Heart right ventricle (tissue), 16 donors: ENCODE data around the gene GLO1. TPM values are rescaled to one million over a fixed set of nuclear protein-coding genes. Genes with fewer than 3 reads are reported as not detected.

Experiments used
- ATAC-seq, 8 donors: fragments of 200-7000 bp; cut with Tn5 transposase; one replicate each; pipeline ENCODE4 v1.9.1; 2020; ENCODE audit warnings: mild to moderate bottlenecking in 8 of 8, moderate library complexity in 8 of 8, moderate number of reproducible peaks in 1 of 8
- DNase-seq, 2 donors: peaks; one replicate each; pipeline ENCODE4 v3.0.0-alpha.2; 2020
- H3K27ac ChIP-seq, 10 donors: fragments of 200-600 bp; sonication (generic) in 2 of 10; one replicate each; pipeline versions ENCODE4 v1.5.0 to v1.8.0; 2020 to 2022; ENCODE audit warnings: mild to moderate bottlenecking in 3 of 10
- H3K27me3 ChIP-seq, 7 donors: fragments of 200-600 bp; one replicate each; pipeline ENCODE4 v1.8.0; 2021 to 2022; ENCODE audit warnings: mild to moderate bottlenecking in 2 of 7
- H3K36me3 ChIP-seq, 9 donors: fragments of 200-600 bp; sonication (generic) in 1 of 9; one replicate each; pipeline versions ENCODE4 v1.5.0 to v1.8.0; 2020 to 2022; ENCODE audit warnings: mild to moderate bottlenecking in 2 of 9
- H3K4me1 ChIP-seq, 9 donors: fragments of 200-600 bp; sonication (generic) in 1 of 9; one replicate each; pipeline versions ENCODE4 v1.5.0 to v1.8.0; 2020 to 2022; ENCODE audit warnings: mild to moderate bottlenecking in 4 of 9
- H3K4me3 ChIP-seq, 10 donors: fragments of 200-600 bp; sonication (generic) in 2 of 10; one replicate each; pipeline versions ENCODE4 v1.5.0 to v1.8.0; 2020 to 2022; ENCODE audit warnings: mild to moderate bottlenecking in 7 of 10, moderate library complexity in 2 of 10
- H3K9me3 ChIP-seq, 11 donors: fragments of 200-600 bp in 10 of 11; sonication (generic) in 2 of 11; one replicate each; pipeline versions ENCODE4 v1.5.0 to v1.8.0; 2013 to 2022; ENCODE audit warnings: mild to moderate bottlenecking in 2 of 11, control low read depth in 1 of 11, moderate library complexity in 1 of 11
- WGBS, 2 donors: extraction: QIAGEN DNeasy Blood & Tissue Kit; methylation state at CpG; one replicate each; pipeline ENCODE4 v1.1.7; 2013; ENCODE audit warnings: inconsistent platforms in 1 of 2; 5-methylcytosine and 5-hydroxymethylcytosine counted together
- intact Hi-C, 10 donors: fragments of 100-400 bp; cut with DNase I; formaldehyde crosslinking; loops; one replicate each; pipeline versions ENCODE4 v1.11.1 to v1.14.2; 2022
- polyA plus RNA-seq, 2 donors: library from polyadenylated mRNA; stranded (reverse); fragments of 200-250 nt; gene quantifications; one replicate each; pipeline ENCODE4 v1.2.3, GENCODE V29; 2013
- total RNA-seq, 10 donors: library from RNA; stranded (reverse); fragmentation: NEBNext Ultra II Directional in 3 of 10; extraction: Animal tissue kit (Norgen Biotek cat#: 25700) in 3 of 10; gene quantifications; one replicate each; pipeline versions ENCODE4 v1.2.1 to v1.2.4, GENCODE V29; 2021 to 2023
- TF ChIP-seq, protein P1 (sequence below), 9 donors: fragments of 200-600 bp; sonication (generic) in 2 of 9; IDR thresholded peaks; one replicate each; pipeline versions ENCODE4 v1.5.0 to v1.8.0; 2021 to 2022; ENCODE audit warnings: antibody characterized with exemption in 9 of 9, mild to moderate bottlenecking in 5 of 9, moderate library complexity in 1 of 9
- donor health status: Arrhythmogenic right ventricular cardiomyopathy.
- donor health status: ischemic (EF 13 %, LVEDD 7.1; RV severe dilation, severe dysfunction).
- donor health status: healthy with polysubstance abuse.
- donor health status: DM: no; HTN: yes; CAD: no.
- donor health status: DM: no; HTN: no; CAD: no.
- donor health status: ischemic (EF 25% LVEDD 6.9; RV normal size, moderate dysfunction).
- donor health status: ischemic (EF 25% LVEDD 5.7; RV mildly dilated, moderate dysfunction).
- donor health status: healthy.
- donor health status: DM: yes; HTN: yes; CAD: no.
- donor health status: Ischemic cardiomyopathy.
- donor health status: ischemic (EF 35%, LVEDD 5.7; RV mildly dilated, moderate dysfunction).
- donor health status: nonischemic (EF 11% LVEDD 7.7; RV severe dilation, severe dysfunction).
- donor health status: DM: yes; HTN: yes; CAD: no.
- donor health status: PGD.
- donor health status: ischemic (EF 29% LVEDD 5.4; RV normal size, mild dysfunction).
- donor health status: nonischemic (EF 23%, LVEDD 6.1; RV moderate dilation, normal function).

GLO1 gene
- total and polyA plus RNA-seq, 12 donors: 50.2 to 96.1 (median 80.6) TPM

DNA sequence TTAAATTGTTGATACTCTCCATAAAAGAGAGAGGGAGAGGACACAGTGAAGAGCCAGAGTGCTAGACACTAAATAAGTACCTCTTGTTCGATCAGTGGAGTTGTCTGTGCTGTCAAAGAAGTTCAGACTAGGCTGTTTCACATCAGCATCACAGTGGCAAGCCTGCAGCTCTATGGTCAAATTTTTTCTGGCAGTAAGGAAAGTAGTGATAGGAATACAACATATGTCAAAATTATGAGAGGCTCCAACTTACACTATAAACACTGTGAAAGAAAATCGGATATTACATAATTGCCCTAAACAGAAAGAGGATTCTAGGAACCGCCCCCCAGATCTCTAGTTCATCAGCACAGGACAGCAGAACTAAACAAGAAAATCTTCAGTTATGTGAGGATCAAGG lies 35.3 kb upstream of the GLO1 start:
- no peaks in the 10 kb centered on the region for H3K36me3 ChIP-seq
- H3K4me3 ChIP-seq: no peak overlapping the region
- no peak overlapping the region for H3K27ac ChIP-seq
- H3K4me1 ChIP-seq: no peaks in the 10 kb centered on the region
- WGBS, 2 donors: 67 to 68% methylated on average over 3 of the region's 3 CpGs
- TF ChIP-seq, protein P1, sequence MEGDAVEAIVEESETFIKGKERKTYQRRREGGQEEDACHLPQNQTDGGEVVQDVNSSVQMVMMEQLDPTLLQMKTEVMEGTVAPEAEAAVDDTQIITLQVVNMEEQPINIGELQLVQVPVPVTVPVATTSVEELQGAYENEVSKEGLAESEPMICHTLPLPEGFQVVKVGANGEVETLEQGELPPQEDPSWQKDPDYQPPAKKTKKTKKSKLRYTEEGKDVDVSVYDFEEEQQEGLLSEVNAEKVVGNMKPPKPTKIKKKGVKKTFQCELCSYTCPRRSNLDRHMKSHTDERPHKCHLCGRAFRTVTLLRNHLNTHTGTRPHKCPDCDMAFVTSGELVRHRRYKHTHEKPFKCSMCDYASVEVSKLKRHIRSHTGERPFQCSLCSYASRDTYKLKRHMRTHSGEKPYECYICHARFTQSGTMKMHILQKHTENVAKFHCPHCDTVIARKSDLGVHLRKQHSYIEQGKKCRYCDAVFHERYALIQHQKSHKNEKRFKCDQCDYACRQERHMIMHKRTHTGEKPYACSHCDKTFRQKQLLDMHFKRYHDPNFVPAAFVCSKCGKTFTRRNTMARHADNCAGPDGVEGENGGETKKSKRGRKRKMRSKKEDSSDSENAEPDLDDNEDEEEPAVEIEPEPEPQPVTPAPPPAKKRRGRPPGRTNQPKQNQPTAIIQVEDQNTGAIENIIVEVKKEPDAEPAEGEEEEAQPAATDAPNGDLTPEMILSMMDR (IDR thresholded peaks at IDR 0.05): no peak
- peaks cover 0 to 40% (median 24%) of the 10 kb centered on the region in 7 donors for H3K27me3 ChIP-seq
- DNase-seq (no peak), ATAC-seq (no peak)
- intact Hi-C loops: no loop called here
- peaks cover 0 to 15% (median 0%) of the 10 kb centered on the region in 11 donors for H3K9me3 ChIP-seq

DNA sequence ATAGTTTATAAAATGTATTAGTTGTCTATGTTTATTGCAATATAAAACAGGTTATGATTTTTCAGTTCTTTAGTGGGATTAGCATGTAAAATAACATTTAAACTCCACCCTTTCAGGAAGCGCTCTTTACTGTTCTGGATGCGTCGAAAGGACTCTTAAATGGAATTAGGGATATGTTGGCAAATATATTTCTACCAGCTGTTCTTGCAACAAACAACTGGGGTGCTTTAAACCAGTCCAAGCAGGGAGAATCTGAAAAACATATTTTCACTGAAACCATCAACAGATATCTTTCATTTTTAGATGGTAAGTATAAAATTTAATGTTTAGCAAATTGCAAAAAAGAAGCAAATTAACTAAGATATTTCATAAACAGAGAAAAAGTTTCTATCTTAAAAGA lies 34.0 kb upstream of the GLO1 start:
- ATAC-seq: no peak
- Histone ChIP-seq H3K4me1 (no peaks in the 10 kb centered on the region), H3K9me3 (peaks cover 0 to 15% (median 0%) of the 10 kb centered on the region in 11 donors), H3K36me3 (no peaks in the 10 kb centered on the region), H3K27me3 (peaks cover 0 to 36% (median 22%) of the 10 kb centered on the region in 7 donors), H3K4me3 (no peak overlapping the region), H3K27ac (no peak overlapping the region)
- no peak for DNase-seq
- intact Hi-C loops: no loop called here
- WGBS, 2 donors: 76 to 77% methylated on average over 3 of the region's 3 CpGs
- TF ChIP-seq, protein P1 (IDR thresholded peaks at IDR 0.05): no peak

DNA sequence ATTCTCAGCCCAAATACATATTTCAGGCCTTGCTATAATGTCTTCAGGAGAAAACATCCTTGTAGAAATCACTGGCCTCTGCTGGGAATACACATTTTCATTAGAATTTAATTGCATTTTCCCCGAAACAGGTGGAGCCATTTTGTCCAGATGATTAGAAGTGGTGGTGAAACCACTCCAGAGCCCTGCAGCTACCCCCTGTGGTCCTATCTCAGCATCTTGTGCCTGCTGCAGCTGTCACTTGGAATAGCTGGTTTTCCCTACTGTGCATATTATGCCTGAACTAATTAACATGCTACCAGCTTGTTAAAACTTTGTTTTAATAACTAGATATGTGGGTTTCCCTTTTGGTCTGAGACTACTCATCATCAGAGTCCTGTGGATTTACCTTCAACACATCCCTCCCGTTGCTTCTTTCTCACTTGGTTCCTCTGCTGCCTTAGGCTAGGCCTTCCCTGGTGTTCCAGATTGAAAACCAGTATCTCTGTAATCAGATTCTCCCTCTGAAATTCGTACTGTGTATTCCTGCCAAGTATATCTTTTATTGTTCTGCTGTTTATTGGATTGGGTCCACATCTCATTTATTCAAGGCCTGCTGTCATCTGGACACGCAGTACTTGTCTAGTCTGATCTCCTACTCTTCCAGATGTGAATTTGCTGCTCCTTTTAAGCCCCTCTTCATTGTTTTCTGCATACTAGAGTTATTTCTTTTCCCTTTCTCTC lies 27.4 kb upstream of the GLO1 start:
- ATAC-seq: no peak
- Histone ChIP-seq H3K27me3 (peaks cover 0 to 11% (median 0%) of the 10 kb centered on the region in 7 donors), H3K9me3 (peaks cover 0 to 7% (median 0%) of the 10 kb centered on the region in 11 donors), H3K4me1 (no peaks in the 10 kb centered on the region), H3K27ac (no peak overlapping the region), H3K36me3 (no peaks in the 10 kb centered on the region), H3K4me3 (no peak overlapping the region)
- TF ChIP-seq, protein P1 (IDR thresholded peaks at IDR 0.05): no peak
- WGBS, 2 donors: 56% methylated on average over 4 of the region's 4 CpGs
- intact Hi-C loops: no loop called here
- no peak for DNase-seq

DNA sequence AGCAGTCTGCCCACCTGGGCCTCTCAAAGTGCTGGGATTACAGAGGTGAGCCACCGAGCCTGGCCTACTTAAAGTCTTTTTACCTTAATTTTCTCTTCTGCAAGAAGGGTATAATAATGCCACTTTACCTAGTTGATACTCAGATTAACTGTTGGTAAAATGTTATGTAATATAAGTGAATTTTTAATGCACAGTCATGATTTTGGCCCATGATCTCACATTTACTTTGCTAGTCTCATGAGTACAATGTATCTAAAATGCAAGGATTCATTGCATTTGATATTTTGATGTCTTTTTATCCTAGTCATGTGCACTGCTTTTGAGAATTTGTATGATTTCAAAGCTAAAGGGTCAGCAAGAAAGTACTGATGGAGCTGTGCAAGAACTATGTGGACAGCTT lies 25.3 kb upstream of the GLO1 start:
- Histone ChIP-seq H3K27ac (no peak overlapping the region), H3K27me3 (peaks cover 0 to 5% (median 0%) of the 10 kb centered on the region in 7 donors), H3K36me3 (no peaks in the 10 kb centered on the region), H3K9me3 (no peaks in the 10 kb centered on the region), H3K4me1 (no peaks in the 10 kb centered on the region), H3K4me3 (no peak overlapping the region)
- intact Hi-C loops: no loop called here
- WGBS, 2 donors: 87 to 96% methylated on average over 1 of the region's 1 CpG
- ATAC-seq (no peak), DNase-seq (no peak)
- TF ChIP-seq, protein P1 (IDR thresholded peaks at IDR 0.05): no peak
